Peyer's patch (tissue), 4 donors: ENCODE data around the gene ZBBX.

Experiments
- POLR2A ChIP-seq, 2 donors: fragments of 450-650 bp; IDR thresholded peaks; one replicate each; pipeline ENCODE4 v1.5.1; 2017; ENCODE audit warnings: antibody characterized with exemption in 2 of 2, mild to moderate bottlenecking in 2 of 2, moderate library complexity in 2 of 2
- TF ChIP-seq, protein P1 (sequence below), 6 experiments: fragments of 450-650 bp in 4 of 6; fragments of 200-600 bp in 2 of 6; sonication (generic) in 1 of 6; IDR thresholded peaks; one replicate each; pipeline ENCODE4 v1.5.1; 2017 to 2019; ENCODE audit warnings: antibody characterized with exemption in 6 of 6, mild to moderate bottlenecking in 3 of 6, moderate library complexity in 1 of 6

DNA sequence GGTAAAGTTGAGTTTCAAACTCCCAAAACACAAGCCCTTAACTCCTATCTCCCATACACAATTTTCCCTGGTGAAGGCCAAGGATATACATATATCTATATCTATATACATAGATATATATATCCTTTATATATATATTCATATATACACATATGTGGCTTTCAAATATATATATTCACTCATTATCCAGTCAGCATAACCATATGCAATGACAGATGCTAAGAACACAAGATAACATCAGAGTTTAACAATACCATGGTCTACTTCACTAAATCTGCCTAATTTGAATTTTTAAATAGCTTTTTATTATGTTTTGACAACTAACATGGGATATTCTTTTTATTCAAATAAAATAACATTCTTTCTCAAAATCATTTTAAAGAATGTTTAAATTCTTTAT lies 24.7 kb downstream of the ZBBX start:
- TF ChIP-seq, protein P1, sequence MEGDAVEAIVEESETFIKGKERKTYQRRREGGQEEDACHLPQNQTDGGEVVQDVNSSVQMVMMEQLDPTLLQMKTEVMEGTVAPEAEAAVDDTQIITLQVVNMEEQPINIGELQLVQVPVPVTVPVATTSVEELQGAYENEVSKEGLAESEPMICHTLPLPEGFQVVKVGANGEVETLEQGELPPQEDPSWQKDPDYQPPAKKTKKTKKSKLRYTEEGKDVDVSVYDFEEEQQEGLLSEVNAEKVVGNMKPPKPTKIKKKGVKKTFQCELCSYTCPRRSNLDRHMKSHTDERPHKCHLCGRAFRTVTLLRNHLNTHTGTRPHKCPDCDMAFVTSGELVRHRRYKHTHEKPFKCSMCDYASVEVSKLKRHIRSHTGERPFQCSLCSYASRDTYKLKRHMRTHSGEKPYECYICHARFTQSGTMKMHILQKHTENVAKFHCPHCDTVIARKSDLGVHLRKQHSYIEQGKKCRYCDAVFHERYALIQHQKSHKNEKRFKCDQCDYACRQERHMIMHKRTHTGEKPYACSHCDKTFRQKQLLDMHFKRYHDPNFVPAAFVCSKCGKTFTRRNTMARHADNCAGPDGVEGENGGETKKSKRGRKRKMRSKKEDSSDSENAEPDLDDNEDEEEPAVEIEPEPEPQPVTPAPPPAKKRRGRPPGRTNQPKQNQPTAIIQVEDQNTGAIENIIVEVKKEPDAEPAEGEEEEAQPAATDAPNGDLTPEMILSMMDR (IDR thresholded peaks at IDR 0.05), result no peak
- TF ChIP-seq POLR2A (IDR thresholded peaks at IDR 0.05), result no peak
